COR-L47 (cell line): Measurements from ENCODE around the gene SLC27A3.

Source experiments
- DNase-seq: peaks from one replicate; lab custom pipeline; 2025; lab: John Stamatoyannopoulos, UW

The SLC27A3 gene

GRCh38 chr1:153774780-153775457, at the start of gene SLC27A3:
Gene SLC27A3 (plus strand): TSS chr1:153775407. CDS start chr1:153775498, 91 bp downstream.
- peak; percentile 80 for DNase-seq

- DNase-seq, result peak; percentile 100
These were observed 47.5 kb upstream of the SLC27A3 start, which contains the start of gene INTS3 for GRCh38 chr1:153727463-153728304. Gene INTS3 (plus strand): TSS chr1:153728050. CDS start chr1:153728635, 585 bp downstream.

GRCh38 chr1:153728305-153729066, 46.7 kb upstream of the SLC27A3 start:
- DNase-seq, result peak; percentile 66

- DNase-seq, result no peak
These were observed 44.7 kb upstream of the SLC27A3 start for GRCh38 chr1:153730468-153730988.

GRCh38 chr1:153733970-153734369, 41.2 kb upstream of the SLC27A3 start:
- no peak for DNase-seq

- DNase-seq, result no peak
These were observed 40.7 kb upstream of the SLC27A3 start for GRCh38 chr1:153734396-153735089.

GRCh38 chr1:153735090-153735420, 40.2 kb upstream of the SLC27A3 start:
- no peak for DNase-seq

- no peak for DNase-seq
These were observed 33.2 kb upstream of the SLC27A3 start for GRCh38 chr1:153741986-153742385.

- DNase-seq, result no peak
These were observed 32.6 kb upstream of the SLC27A3 start for GRCh38 chr1:153742411-153743142.

GRCh38 chr1:153745417-153745816, 29.8 kb upstream of the SLC27A3 start:
- DNase-seq, result no peak

- no peak for DNase-seq
These were observed 29.0 kb upstream of the SLC27A3 start for GRCh38 chr1:153746174-153746573.

- DNase-seq, result no peak
These were observed 26.3 kb upstream of the SLC27A3 start for GRCh38 chr1:153748903-153749302.

- peak; percentile 53 for DNase-seq
These were observed 25.7 kb upstream of the SLC27A3 start for GRCh38 chr1:153749408-153750005.

- no peak for DNase-seq
These were observed 24.9 kb upstream of the SLC27A3 start for GRCh38 chr1:153750026-153750995.

GRCh38 chr1:153752072-153752471, 23.1 kb upstream of the SLC27A3 start:
- DNase-seq, result no peak

- DNase-seq, result no peak
These were observed 22.5 kb upstream of the SLC27A3 start for GRCh38 chr1:153752571-153753195.

- DNase-seq, result no peak
These were observed 20.9 kb upstream of the SLC27A3 start for GRCh38 chr1:153754266-153754665.

GRCh38 chr1:153760440-153760839, 14.8 kb upstream of the SLC27A3 start:
- DNase-seq, result no peak
